Vagina (tissue), 2 donors: Measurements from ENCODE around the gene EHD3. TPM values are rescaled to one million over a fixed set of nuclear protein-coding genes. Genes with fewer than 3 reads are reported as not detected.

ENCODE experiments used
- DNase-seq, 2 donors: peaks; one replicate each; pipeline ENCODE4 v3.0.0-alpha.2; 2017; ENCODE audit errors: extremely low spot score in 2 of 2
- H3K27ac ChIP-seq: fragments of 200-600 bp; sonication (generic); one replicate; pipeline ENCODE4 v1.5.1; 2019
- H3K27me3 ChIP-seq: fragments of 200-600 bp; sonication (generic); one replicate; pipeline ENCODE4 v1.5.1; 2019
- H3K36me3 ChIP-seq, 2 donors: fragments of 200-600 bp; sonication (generic); one replicate each; pipeline ENCODE4 v1.5.1; 2017 to 2019
- H3K4me1 ChIP-seq: fragments of 200-600 bp; sonication (generic); one replicate; pipeline ENCODE4 v1.5.1; 2019
- H3K4me3 ChIP-seq, 2 donors: fragments of 200-600 bp; sonication (generic); 1 replicate in 1 of 2; 2 replicates in 1 of 2; pipeline ENCODE4 v1.5.1; 2016 to 2019
- H3K9me3 ChIP-seq: fragments of 200-600 bp; sonication (generic); one replicate; pipeline ENCODE4 v1.5.1; 2019
- CTCF ChIP-seq, 3 experiments: fragments of 450-650 bp in 2 of 3; fragments of 200-600 bp in 1 of 3; sonication (generic) in 1 of 3; IDR thresholded peaks; one replicate each; pipeline ENCODE4 v1.5.1; 2017 to 2019; ENCODE audit warnings: antibody characterized with exemption in 3 of 3, mild to moderate bottlenecking in 2 of 3, moderate library complexity in 2 of 3
- POLR2A ChIP-seq, 2 donors: fragments of 450-650 bp; IDR thresholded peaks; one replicate each; pipeline ENCODE4 v1.6.1; 2017; ENCODE audit warnings: antibody characterized with exemption in 2 of 2, mild to moderate bottlenecking in 2 of 2, moderate library complexity in 2 of 2
- POLR2AphosphoS5 ChIP-seq, 2 donors: sonication (generic); formaldehyde crosslinking; IDR thresholded peaks; one replicate each; pipeline ENCODE4 v1.9.0; 2017; ENCODE audit warnings: antibody characterized with exemption in 2 of 2, mild to moderate bottlenecking in 2 of 2, low read depth in 1 of 2; ENCODE audit not compliant: insufficient read depth in 1 of 2
- intact Hi-C: fragments of 100-400 bp; cut with DNase I; formaldehyde crosslinking; loops from one replicate; pipeline ENCODE4 v1.15.1; 2023
- total RNA-seq: library from RNA; depleted of rRNA; stranded (reverse); fragments of >200 nt; gene quantifications from one replicate; pipeline ENCODE4 v1.2.3, GENCODE V29; 2016

Gene EHD3
- total RNA-seq, 1 donor from 2014 or later = 10.3 TPM

DNA sequence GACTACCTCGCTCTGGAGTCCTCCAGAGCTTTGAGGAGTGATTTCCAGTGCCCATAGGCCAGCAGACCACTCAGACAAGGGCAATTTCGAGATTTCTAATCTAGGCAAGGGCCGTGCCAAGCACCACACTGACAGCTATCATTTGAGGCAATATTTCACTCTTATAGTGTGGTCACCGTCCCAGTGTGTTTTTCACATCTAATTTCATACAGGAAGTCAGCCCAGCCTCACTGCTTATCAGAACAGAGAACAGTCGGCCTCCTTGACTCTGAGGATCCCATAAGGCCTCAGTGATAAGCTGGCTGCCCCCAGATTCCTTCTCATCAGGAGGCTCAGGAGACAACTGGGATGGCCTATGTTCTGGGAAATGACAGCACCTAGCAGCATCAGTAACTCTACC, 17.2 kb upstream of the EHD3 start:
- no peaks in the 10 kb centered on the region for H3K9me3 ChIP-seq
- H3K27ac ChIP-seq = no peak overlapping the region
- DNase-seq = peak in 1 of 2 donors; percentile 49
- H3K4me3 ChIP-seq = no peak overlapping the region
- H3K27me3 ChIP-seq = no peaks in the 10 kb centered on the region
- intact Hi-C loops = no loop called here
- H3K4me1 ChIP-seq = no peaks in the 10 kb centered on the region
- H3K36me3 ChIP-seq = no peaks in the 10 kb centered on the region
- TF ChIP-seq POLR2AphosphoS5 (IDR thresholded peaks at IDR 0.05; ENCODE audit: insufficient read depth in 1 of 2, low read depth in 1 of 2) (no peak), CTCF (IDR thresholded peaks at IDR 0.05) (no peak), POLR2A (IDR thresholded peaks at IDR 0.05) (no peak)

GRCh38 chr2:31217465-31218200, 16.3 kb upstream of the EHD3 start, which contains the start of gene CAPN14:
CAPN14 (minus strand) TSS chr2:31217515; CDS start chr2:31205447, 12,068 bp downstream.
- Histone ChIP-seq H3K4me3 (no peak within 1 kb of the TSS), H3K27ac (no peak within 1 kb of the TSS), H3K36me3 (no peaks in the 10 kb centered on the region), H3K27me3 (no peaks in the 10 kb centered on the region), H3K9me3 (no peaks in the 10 kb centered on the region), H3K4me1 (no peaks in the 10 kb centered on the region)
- intact Hi-C loops = no loop called here
- DNase-seq = peak; percentile 40 to 54
- TF ChIP-seq POLR2AphosphoS5 (IDR thresholded peaks at IDR 0.05; ENCODE audit: insufficient read depth in 1 of 2, low read depth in 1 of 2) (no peak), POLR2A (IDR thresholded peaks at IDR 0.05) (no peak)

GRCh38 chr2:31219131-31219969, 14.6 kb upstream of the EHD3 start:
- Histone ChIP-seq H3K9me3 (no peaks in the 10 kb centered on the region), H3K4me1 (no peaks in the 10 kb centered on the region), H3K27ac (no peak overlapping the region), H3K27me3 (no peaks in the 10 kb centered on the region), H3K4me3 (no peak overlapping the region), H3K36me3 (no peaks in the 10 kb centered on the region)
- TF ChIP-seq POLR2A (IDR thresholded peaks at IDR 0.05) = no peak
- no peak for TF ChIP-seq POLR2AphosphoS5 (IDR thresholded peaks at IDR 0.05; ENCODE audit: insufficient read depth in 1 of 2, low read depth in 1 of 2)
- no peak for TF ChIP-seq CTCF (IDR thresholded peaks at IDR 0.05)
- DNase-seq = peak; percentile 62 to 79
- intact Hi-C loops = no loop called here

DNA sequence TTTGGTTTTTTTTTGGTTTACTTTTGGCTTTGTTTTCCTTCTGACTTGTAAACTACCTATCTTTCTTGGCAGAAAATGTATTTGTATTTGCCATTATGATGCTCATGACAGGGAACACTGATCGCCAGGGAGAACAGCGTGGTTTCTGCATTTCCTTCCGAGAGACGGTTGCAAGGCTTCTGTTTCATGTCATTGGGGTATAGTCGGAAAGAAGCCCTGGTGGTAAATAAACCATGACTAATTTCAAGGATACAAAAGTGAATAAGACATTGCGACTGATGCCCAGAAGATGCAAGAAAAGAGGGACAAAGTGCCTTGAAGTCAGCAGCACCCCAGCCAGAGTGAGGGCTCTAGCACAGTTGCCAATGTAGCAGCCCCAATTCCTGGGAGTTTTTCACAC, 12.4 kb upstream of the EHD3 start:
- DNase-seq = peak; percentile 28 to 42

More for the DNA sequence above, 12.4 kb upstream of the EHD3 start:
- no peak overlapping the region for H3K4me3 ChIP-seq
- no peak overlapping the region for H3K27ac ChIP-seq
- no peaks in the 10 kb centered on the region for H3K9me3 ChIP-seq
- H3K4me1 ChIP-seq = peaks cover 3% of the 10 kb centered on the region
- intact Hi-C loops = no loop called here
- TF ChIP-seq POLR2A (IDR thresholded peaks at IDR 0.05) = no peak
- TF ChIP-seq CTCF (IDR thresholded peaks at IDR 0.05) = no peak
- TF ChIP-seq POLR2AphosphoS5 (IDR thresholded peaks at IDR 0.05; ENCODE audit: insufficient read depth in 1 of 2, low read depth in 1 of 2) = no peak
- H3K27me3 ChIP-seq = no peaks in the 10 kb centered on the region
- H3K36me3 ChIP-seq = no peaks in the 10 kb centered on the region
